HCT116 (cell line): Measurements from ENCODE around the gene DDX56. TPM values are rescaled to one million over a fixed set of nuclear protein-coding genes. Genes with fewer than 3 reads are reported as not detected.

ENCODE experiments used
- ATAC-seq: fragments of 200-7000 bp; cut with Tn5 transposase; 2 replicates; pipeline ENCODE4 v1.9.1; 2020; ENCODE audit warnings: mild to moderate bottlenecking, moderate library complexity
- BruUV-seq: library from RNA; stranded (reverse); fragments of 400-500 nt; replicated peaks from 2 replicates; lab custom pipeline; 2021; lab: Mats Ljungman, UMichigan
- CTCF ChIA-PET: fragments of 300-600 bp; sonication (Branson Sonifier 250); formaldehyde crosslinking; loops from one replicate; lab custom pipeline; 2021; ENCODE audit warnings: antibody characterized with exemption; lab: Charles Lee
- POLR2A ChIA-PET: fragments of 300-600, 350-600 bp; sonication (Branson Sonifier 250); formaldehyde crosslinking; loops from one replicate; lab custom pipeline; 2021; ENCODE audit warnings: antibody characterized with exemption; lab: Charles Lee
- RAD21 ChIA-PET, 2 experiments: fragments of 300-600 bp; sonication (Branson Sonifier 250); formaldehyde crosslinking; loops; one replicate each; lab custom pipeline; 2023; ENCODE audit warnings: low total read pairs in 2 of 2; ENCODE audit not compliant: uncharacterized antibody in 2 of 2, unreplicated experiment in 2 of 2, low non-redundant PET in 1 of 2; lab: Charles Lee
- DNase-seq: peaks from one replicate; pipeline ENCODE4 v3.0.0-alpha.2; 2010; ENCODE audit warnings: low read depth, low spot score
- H2AFZ ChIP-seq: fragments of 200-600 bp; shearing (Covaris generic), sonication (generic); 2 replicates; pipeline ENCODE4 v1.6.1; 2017; ENCODE audit warnings: low read depth, mixed run types, mixed read lengths, antibody characterized with exemption, low read length; ENCODE audit not compliant: poor library complexity, severe bottlenecking
- H3K27ac ChIP-seq: 2 replicates; pipeline ENCODE4 v1.5.1; 2012; ENCODE audit warnings: low read depth, low read length
- H3K27me3 ChIP-seq: fragments of 200-600 bp; sonication (generic); 2 replicates; pipeline ENCODE4 v1.6.1; 2016; ENCODE audit warnings: mixed run types, low read length, mixed read lengths; ENCODE audit not compliant: insufficient read depth
- H3K36me3 ChIP-seq, 2 experiments: fragments of 200-500 bp in 1 of 2; fragments of 200-600 bp in 1 of 2; sonication (Bioruptor generic) in 1 of 2; sonication (generic) in 1 of 2; 2 replicates each; pipeline versions ENCODE4 v1.5.1 to v1.6.1; 2014 to 2016; ENCODE audit warnings: low read length in 2 of 2, inconsistent platforms in 1 of 2, mixed read lengths in 1 of 2, mixed run types in 1 of 2; ENCODE audit not compliant: insufficient read depth in 2 of 2, control insufficient read depth in 1 of 2
- H3K4me1 ChIP-seq, 2 experiments: fragments of 200-600 bp in 1 of 2; sonication (generic) in 1 of 2; 2 replicates each; pipeline versions ENCODE4 v1.5.1 to v1.6.1; 2012 to 2017; ENCODE audit warnings: low read length in 2 of 2, inconsistent platforms in 1 of 2, mild to moderate bottlenecking in 1 of 2, mixed read lengths in 1 of 2, mixed run types in 1 of 2, moderate library complexity in 1 of 2; ENCODE audit not compliant: insufficient read depth in 2 of 2, control insufficient read depth in 1 of 2
- H3K4me2 ChIP-seq: fragments of 200-600 bp; sonication (generic); 2 replicates; pipeline ENCODE4 v1.6.1; 2017; ENCODE audit warnings: mixed run types, low read length, mixed read lengths
- H3K4me3 ChIP-seq, 2 experiments: fragments of 200-600 bp in 1 of 2; sonication (generic) in 1 of 2; replicated peaks in 1 of 2; 2 replicates each; pipeline ENCODE4 v1.5.1; 2011 to 2016; ENCODE audit warnings: low read length in 2 of 2, control low read depth in 1 of 2, low read depth in 1 of 2, mild to moderate bottlenecking in 1 of 2, mixed read lengths in 1 of 2, mixed run types in 1 of 2
- H3K79me2 ChIP-seq: fragments of 200-600 bp; sonication (generic); 2 replicates; pipeline ENCODE4 v1.6.1; 2017; ENCODE audit warnings: mild to moderate bottlenecking, mixed run types, low read length, moderate library complexity, mixed read lengths; ENCODE audit not compliant: insufficient read depth
- H3K9ac ChIP-seq: fragments of 200-600 bp; sonication (generic); 2 replicates; pipeline ENCODE4 v1.6.1; 2016; ENCODE audit warnings: low read length, mixed read lengths
- H3K9me2 ChIP-seq: fragments of 200-600 bp; sonication (generic), shearing (Covaris generic); 2 replicates; pipeline ENCODE4 v1.6.1; 2017; ENCODE audit warnings: mixed run types, mild to moderate bottlenecking, moderate library complexity; ENCODE audit not compliant: insufficient read depth
- H3K9me3 ChIP-seq, 2 experiments: fragments of 200-500 bp in 1 of 2; fragments of 200-600 bp in 1 of 2; sonication (Bioruptor generic) in 1 of 2; sonication (generic) in 1 of 2; 2 replicates each; pipeline ENCODE4 v1.6.1; 2014 to 2017; ENCODE audit warnings: low read length in 2 of 2, mixed read lengths in 2 of 2, inconsistent platforms in 1 of 2, low read depth in 1 of 2, mild to moderate bottlenecking in 1 of 2, mixed run types in 1 of 2, moderate library complexity in 1 of 2; ENCODE audit not compliant: control insufficient read depth in 1 of 2, insufficient read depth in 1 of 2
- H4K20me1 ChIP-seq: fragments of 200-600 bp; sonication (generic), shearing (Covaris generic); 2 replicates; pipeline ENCODE4 v1.6.1; 2017; ENCODE audit warnings: mixed run types, mild to moderate bottlenecking, moderate library complexity; ENCODE audit not compliant: insufficient read depth
- ATF3 ChIP-seq: IDR thresholded peaks from 2 replicates; pipeline ENCODE4 v1.6.1; 2012
- CBX3 ChIP-seq: IDR thresholded peaks from 2 replicates; pipeline ENCODE4 v1.6.1; 2012; ENCODE audit warnings: low read depth
- CEBPB ChIP-seq: IDR thresholded peaks from 2 replicates; pipeline ENCODE4 v1.6.1; 2012; ENCODE audit warnings: low read depth
- CTCF ChIP-seq, 3 experiments: fragments of 200-600 bp in 1 of 3; sonication (generic) in 1 of 3; IDR thresholded peaks in 2 of 3; conservative IDR thresholded peaks in 1 of 3; 2 replicates each; pipeline ENCODE4 v1.5.1; 2012 to 2017; ENCODE audit warnings: low read depth in 2 of 3, low read length in 2 of 3, antibody characterized with exemption in 1 of 3, borderline replicate concordance in 1 of 3, control low read depth in 1 of 3, mild to moderate bottlenecking in 1 of 3, mixed read lengths in 1 of 3, mixed run types in 1 of 3, moderate library complexity in 1 of 3; ENCODE audit not compliant: insufficient read depth in 1 of 3
- EZH2 ChIP-seq: fragments of 200-600 bp; sonication (generic); IDR thresholded peaks from 2 replicates; pipeline ENCODE4 v1.6.1; 2017; ENCODE audit warnings: antibody characterized with exemption, mixed run types
- EZH2phosphoT487 ChIP-seq: fragments of 200-600 bp; IDR thresholded peaks from 2 replicates; pipeline ENCODE4 v1.6.1; 2018; ENCODE audit warnings: antibody characterized with exemption, borderline replicate concordance
- FOSL1 ChIP-seq: IDR thresholded peaks from 2 replicates; pipeline ENCODE4 v1.6.1; 2012; ENCODE audit warnings: low read depth
- JUND ChIP-seq: IDR thresholded peaks from 2 replicates; pipeline ENCODE4 v1.6.1; 2012
- POLR2AphosphoS5 ChIP-seq: IDR thresholded peaks from 2 replicates; pipeline ENCODE4 v1.6.1; 2011; ENCODE audit warnings: mild to moderate bottlenecking, low read depth, low read length, moderate library complexity
- RAD21 ChIP-seq: IDR thresholded peaks from 2 replicates; pipeline ENCODE4 v1.6.1; 2012; ENCODE audit warnings: low read depth, mild to moderate bottlenecking
- SIN3A ChIP-seq: IDR thresholded peaks from 2 replicates; pipeline ENCODE4 v1.6.1; 2012; ENCODE audit warnings: low read depth
- TCF7L2 ChIP-seq: IDR thresholded peaks from 2 replicates; pipeline ENCODE4 v1.7.0; 2011; ENCODE audit warnings: borderline replicate concordance, inconsistent platforms; ENCODE audit not compliant: insufficient read depth, insufficient read length; ENCODE audit errors: extremely low read depth
- YY1 ChIP-seq: IDR thresholded peaks from 2 replicates; pipeline ENCODE4 v1.6.1; 2011; ENCODE audit warnings: low read length, low read depth, moderate library complexity, mild to moderate bottlenecking; ENCODE audit not compliant: insufficient replicate concordance; ENCODE audit errors: extremely low read depth
- ZNF274 ChIP-seq: fragments of 200-500 bp; sonication (Bioruptor generic); IDR thresholded peaks from 2 replicates; pipeline ENCODE4 v1.6.1; 2014; ENCODE audit warnings: mild to moderate bottlenecking, low read depth, low read length, inconsistent platforms
- intact Hi-C: fragments of 100-400 bp; cut with micrococcal nuclease; formaldehyde crosslinking; loops from 2 replicates; pipeline ENCODE4 v1.10.0; 2022
- total RNA-seq: library from RNA; stranded (reverse); gene quantifications from one replicate; pipeline ENCODE4 v1.2.1, GENCODE V29; 2021; ENCODE audit not compliant: unreplicated experiment
- TF ChIP-seq, protein P1 (sequence below): IDR thresholded peaks from 2 replicates; pipeline ENCODE4 v1.6.1; 2011; ENCODE audit warnings: mild to moderate bottlenecking, low read length, moderate library complexity; ENCODE audit not compliant: insufficient replicate concordance; ENCODE audit errors: extremely low read depth

DDX56 gene
- total RNA-seq, 1 experiment from 2014 or later, result 119 TPM

DNA sequence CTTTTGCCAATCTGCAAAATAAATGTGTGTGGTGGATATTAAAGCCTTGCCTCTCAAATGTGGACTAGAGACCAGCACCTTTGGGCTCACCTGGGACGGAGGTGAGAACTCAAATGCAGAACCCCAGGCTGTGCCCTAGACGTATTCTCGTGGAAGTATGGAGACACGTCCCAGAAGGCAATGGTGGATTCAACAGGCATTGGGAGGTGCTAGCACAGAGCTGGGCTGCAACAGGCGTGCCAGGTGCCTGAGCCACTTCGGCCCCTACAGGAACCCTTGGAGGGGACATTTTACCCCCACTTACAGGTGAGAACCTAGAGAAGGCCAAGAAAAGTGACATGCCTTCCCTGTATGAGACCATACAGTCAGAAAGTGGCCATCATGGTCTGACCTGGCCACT is 12.2 kb downstream of the DDX56 start:
- intact Hi-C loops, result no loop called here
- H3K4me3 ChIP-seq, result no peak overlapping the region
- peak overlapping the region; percentile 66; the same call in 1 of the 2 replicates for H3K4me2 ChIP-seq
- no peak overlapping the region for H3K27ac ChIP-seq
- H3K36me3 ChIP-seq, result peaks cover 12 to 18% of the 10 kb centered on the region in 2 experiments; a peak in 3 of 4 replicates
- CTCF ChIA-PET, result interaction anchor here (1.7 kb wide), 2 partner anchors 12 to 27 kb away, joined by 3 read pairs; partner anchors contain the start of gene DDX56
- peaks cover 11 to 26% of the 10 kb centered on the region in 2 experiments for H3K4me1 ChIP-seq
- ATAC-seq, result no peak
- H3K9me2 ChIP-seq, result no peaks in the 10 kb centered on the region
- no peak for TF ChIP-seq EZH2
- TF ChIP-seq POLR2AphosphoS5, result no peak
- no peak for TF ChIP-seq RAD21
- TF ChIP-seq CEBPB, result no peak
- no peak for TF ChIP-seq EZH2phosphoT487
- no peak for TF ChIP-seq JUND
- TF ChIP-seq, protein P1, sequence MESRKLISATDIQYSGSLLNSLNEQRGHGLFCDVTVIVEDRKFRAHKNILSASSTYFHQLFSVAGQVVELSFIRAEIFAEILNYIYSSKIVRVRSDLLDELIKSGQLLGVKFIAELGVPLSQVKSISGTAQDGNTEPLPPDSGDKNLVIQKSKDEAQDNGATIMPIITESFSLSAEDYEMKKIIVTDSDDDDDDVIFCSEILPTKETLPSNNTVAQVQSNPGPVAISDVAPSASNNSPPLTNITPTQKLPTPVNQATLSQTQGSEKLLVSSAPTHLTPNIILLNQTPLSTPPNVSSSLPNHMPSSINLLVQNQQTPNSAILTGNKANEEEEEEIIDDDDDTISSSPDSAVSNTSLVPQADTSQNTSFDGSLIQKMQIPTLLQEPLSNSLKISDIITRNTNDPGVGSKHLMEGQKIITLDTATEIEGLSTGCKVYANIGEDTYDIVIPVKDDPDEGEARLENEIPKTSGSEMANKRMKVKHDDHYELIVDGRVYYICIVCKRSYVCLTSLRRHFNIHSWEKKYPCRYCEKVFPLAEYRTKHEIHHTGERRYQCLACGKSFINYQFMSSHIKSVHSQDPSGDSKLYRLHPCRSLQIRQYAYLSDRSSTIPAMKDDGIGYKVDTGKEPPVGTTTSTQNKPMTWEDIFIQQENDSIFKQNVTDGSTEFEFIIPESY, result no peak
- TF ChIP-seq FOSL1, result no peak
- no peak for TF ChIP-seq CTCF (IDR thresholded peaks at IDR 0.05 in 2 of 3, conservative IDR thresholded peaks at IDR 0.05 in 1 of 3; ENCODE audit: borderline replicate concordance in 1 of 3, insufficient read depth in 1 of 3, low read depth in 2 of 3, low read length in 2 of 3)
- no peak for TF ChIP-seq ATF3
- TF ChIP-seq SIN3A, result no peak
- TF ChIP-seq TCF7L2, result no peak
- TF ChIP-seq ZNF274, result no peak
- TF ChIP-seq CBX3, result no peak
- TF ChIP-seq YY1, result no peak
- TF ChIP-seq, all 23 proteins: peak for 0
- no TSS peak for BruUV-seq
- Histone ChIP-seq H2AFZ (no peak overlapping the region), H3K9me3 (no peaks in the 10 kb centered on the region), H3K27me3 (no peaks in the 10 kb centered on the region), H3K79me2 (peaks cover 7% of the 10 kb centered on the region), H4K20me1 (peaks cover 7% of the 10 kb centered on the region; the same call in 1 of the 2 replicates), H3K9ac (no peak overlapping the region)
- no peak for DNase-seq
- POLR2A ChIA-PET, result no interaction called here
- RAD21 ChIA-PET, result interaction anchor here in 1 of 2 experiments (0.6 kb wide), 1 partner anchor 13 kb away, joined by 3 read pairs; no protein-coding TSS in a partner anchor
